OCI-LY3 (cell line): ENCODE measurements around the gene C7orf33.

Experiments
- H2AFZ ChIP-seq: fragments of 200-600, 300-600 bp; shearing (Covaris generic); 2 replicates; pipeline ENCODE4 v1.6.0; 2014; ENCODE audit warnings: antibody characterized with exemption, low read depth, low read length
- H3K27ac ChIP-seq: fragments of 200-600, 300-600 bp; sonication (generic); 2 replicates; pipeline ENCODE4 v1.5.1; 2014; ENCODE audit warnings: mild to moderate bottlenecking, low read length, moderate library complexity, mixed read lengths
- H3K27me3 ChIP-seq: fragments of 200-600, 300-600 bp; sonication (generic); 2 replicates; pipeline ENCODE4 v1.6.1; 2014; ENCODE audit warnings: low read depth, low read length, mixed read lengths
- H3K36me3 ChIP-seq: fragments of 200-600, 300-600 bp; sonication (generic); replicated peaks from 2 replicates; pipeline ENCODE3; 2014; ENCODE audit warnings: low read depth, low read length, mixed read lengths
- H3K4me1 ChIP-seq: fragments of 300-600, 200-600 bp; sonication (generic); 2 replicates; pipeline ENCODE4 v1.6.1; 2014; ENCODE audit warnings: low read length, mixed read lengths
- H3K4me2 ChIP-seq: fragments of 200-600, 300-600 bp; sonication (generic); 2 replicates; pipeline ENCODE4 v1.6.1; 2014; ENCODE audit warnings: low read length, mixed read lengths
- H3K4me3 ChIP-seq: fragments of 300-600, 200-600 bp; sonication (generic); 2 replicates; pipeline ENCODE4 v1.5.1; 2014; ENCODE audit warnings: antibody characterized with exemption, mild to moderate bottlenecking, low read length, moderate library complexity
- H3K79me2 ChIP-seq: fragments of 300-600, 200-600 bp; shearing (Covaris generic); 2 replicates; pipeline ENCODE4 v1.6.1; 2014; ENCODE audit warnings: mild to moderate bottlenecking, low read length, mixed read lengths
- H3K9ac ChIP-seq: fragments of 300-600, 200-600 bp; shearing (Covaris generic); 2 replicates; pipeline ENCODE4 v1.6.0; 2014; ENCODE audit warnings: mild to moderate bottlenecking, low read length, moderate library complexity
- H3K9me3 ChIP-seq: fragments of 200-600, 300-600 bp; shearing (Covaris generic); 2 replicates; pipeline ENCODE4 v1.6.1; 2014; ENCODE audit warnings: low read length, mixed read lengths; ENCODE audit not compliant: insufficient read depth
- H4K20me1 ChIP-seq: fragments of 200-600, 300-600 bp; sonication (generic); 2 replicates; pipeline ENCODE4 v1.6.1; 2016; ENCODE audit warnings: low read length, mixed read lengths; ENCODE audit not compliant: insufficient read depth
- CTCF ChIP-seq: fragments of 200-600, 300-600 bp; sonication (generic); IDR thresholded peaks from 2 replicates; pipeline ENCODE4 v1.5.1; 2014; ENCODE audit warnings: antibody characterized with exemption, low read length, low read depth
- EZH2phosphoT487 ChIP-seq: fragments of 200-600 bp; shearing (Covaris generic); IDR thresholded peaks from 2 replicates; pipeline ENCODE4 v1.6.1; 2018; ENCODE audit warnings: antibody characterized with exemption, mixed run types, low read depth

C7orf33 gene

GRCh38 chr7:148590471-148590870 lies at the start of gene C7orf33:
C7orf33 (plus strand) TSS chr7:148590766; CDS start chr7:148590926, 160 bp downstream.
- Histone ChIP-seq H3K9ac (no peak within 1 kb of the TSS), H4K20me1 (no peaks in the 10 kb centered on the region), H3K27ac (no peak within 1 kb of the TSS), H3K27me3 (peaks cover 69% of the 10 kb centered on the region), H2AFZ (no peak within 1 kb of the TSS), H3K9me3 (no peaks in the 10 kb centered on the region), H3K4me3 (no peak within 1 kb of the TSS), H3K79me2 (no peaks in the 10 kb centered on the region), H3K4me2 (no peak within 1 kb of the TSS), H3K4me1 (peaks cover under 1% of the 10 kb centered on the region; the same call in 1 of the 2 replicates), H3K36me3 (no peaks in the 10 kb centered on the region)
- TF ChIP-seq CTCF = no peak
- no peak for TF ChIP-seq EZH2phosphoT487

- Histone ChIP-seq H3K27ac (no peak overlapping the region), H4K20me1 (no peaks in the 10 kb centered on the region)
Observed at GRCh38 chr7:148541891-148542504, 48.6 kb upstream of the C7orf33 start.

GRCh38 chr7:148543302-148543701 lies 47.3 kb upstream of the C7orf33 start:
- TF ChIP-seq CTCF = no peak
- TF ChIP-seq EZH2phosphoT487 = no peak
- Histone ChIP-seq H3K79me2 (no peaks in the 10 kb centered on the region), H3K4me1 (no peaks in the 10 kb centered on the region), H4K20me1 (no peaks in the 10 kb centered on the region), H3K4me3 (no peak overlapping the region), H3K27me3 (no peaks in the 10 kb centered on the region), H3K4me2 (no peak overlapping the region), H3K9me3 (no peaks in the 10 kb centered on the region), H3K36me3 (no peaks in the 10 kb centered on the region), H3K9ac (no peak overlapping the region), H3K27ac (no peak overlapping the region), H2AFZ (no peak overlapping the region)

More at GRCh38 chr7:148541891-148542504, 48.6 kb upstream of the C7orf33 start:
- TF ChIP-seq CTCF = no peak
- TF ChIP-seq EZH2phosphoT487 = no peak
- no peaks in the 10 kb centered on the region for H3K4me1 ChIP-seq
- no peaks in the 10 kb centered on the region for H3K36me3 ChIP-seq
- H3K27me3 ChIP-seq = no peaks in the 10 kb centered on the region
- H2AFZ ChIP-seq = no peak overlapping the region
- no peak overlapping the region for H3K4me2 ChIP-seq
- no peak overlapping the region for H3K9ac ChIP-seq
- H3K4me3 ChIP-seq = no peak overlapping the region
- no peaks in the 10 kb centered on the region for H3K9me3 ChIP-seq
- no peaks in the 10 kb centered on the region for H3K79me2 ChIP-seq

GRCh38 chr7:148545172-148545571 lies 45.4 kb upstream of the C7orf33 start:
- Histone ChIP-seq H3K79me2 (no peaks in the 10 kb centered on the region), H3K27ac (no peak overlapping the region), H3K4me1 (no peaks in the 10 kb centered on the region), H3K4me2 (no peak overlapping the region), H3K36me3 (no peaks in the 10 kb centered on the region), H4K20me1 (no peaks in the 10 kb centered on the region), H2AFZ (no peak overlapping the region), H3K9ac (no peak overlapping the region), H3K4me3 (no peak overlapping the region), H3K27me3 (no peaks in the 10 kb centered on the region), H3K9me3 (no peaks in the 10 kb centered on the region)
- TF ChIP-seq CTCF = no peak
- no peak for TF ChIP-seq EZH2phosphoT487
